ENCODE results near the gene PAX4. TPM values are rescaled to one million over a fixed set of nuclear protein-coding genes. Genes with fewer than 3 reads are reported as not detected.

Gene PAX4
- total RNA-seq, 2 donors from 2014 or later, result not detected

DNA sequence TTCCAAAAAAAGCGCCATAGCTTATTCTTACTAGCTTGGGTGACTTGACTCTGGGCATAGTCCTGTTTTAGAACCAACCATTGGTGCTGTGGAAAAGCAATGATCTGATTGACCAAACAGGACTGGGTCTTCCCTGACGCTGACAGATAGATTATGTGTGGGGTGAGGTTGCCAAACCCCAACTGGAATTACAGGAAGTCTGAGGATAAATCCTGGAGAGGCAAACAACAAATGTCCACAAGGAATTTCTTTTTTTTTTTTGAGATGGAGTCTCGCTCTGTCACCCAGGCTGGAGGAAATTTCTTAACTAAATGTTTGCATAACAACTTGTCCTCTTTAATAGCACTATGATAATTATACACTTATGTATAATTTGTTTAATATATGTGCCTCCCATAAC lies 51.7 kb downstream of the PAX4 start:
- Mint-ChIP-seq H3K4me3 (no peak overlapping the region), H3K36me3 (ENCODE audit: low read depth) (peaks cover 9% of the 10 kb centered on the region), H3K4me1 (no peaks in the 10 kb centered on the region), H3K27ac (no peak overlapping the region), H3K27me3 (no peaks in the 10 kb centered on the region)
- no peak for DNase-seq
- ATAC-seq, result no peak
- H3K9me3 ChIP-seq (ENCODE audit: control insufficient read depth, low read length, poor library complexity, severe bottlenecking), result no peaks in the 10 kb centered on the region

Other genes with a start within 250 kb of the PAX4 start
- 10 to 100 TPM; 67.2 to 70.1 TPM for gene ZNF800, start 225.4 kb downstream of the PAX4 start, total RNA-seq
- 10 to 100 TPM; 27.4 to 33.6 TPM for gene GCC1, start 32.5 kb downstream of the PAX4 start, total RNA-seq
- 100 to 1,000 TPM in 1 of 2 donors, 10 to 100 TPM in 1; 95.5 to 105 TPM for gene ARF5, start 29.7 kb downstream of the PAX4 start, total RNA-seq
- 1 to 10 TPM; 2.5 to 3.4 TPM for gene FSCN3, start 24.4 kb downstream of the PAX4 start, total RNA-seq
- gene SND1, start 34.1 kb upstream of the PAX4 start, total RNA-seq, result 100 to 1,000 TPM; 201 to 208 TPM

Measured in T-helper 17 cell (primary cell).